ENCODE data around the gene CHPF2.

The CHPF2 gene

GRCh38 chr7:151232091-151232916 is at the start of gene CHPF2:
TSS of gene CHPF2 (plus strand) at chr7:151232483. CDS start at chr7:151234012, 1,529 bp downstream.
- no peak for DNase-seq (ENCODE audit: low read depth)

GRCh38 chr7:151185762-151186639 is 46.3 kb upstream of the CHPF2 start:
- DNase-seq (ENCODE audit: low read depth): no peak

GRCh38 chr7:151186640-151187408 is 45.5 kb upstream of the CHPF2 start, which contains the start of gene ASB10:
TSS of gene ASB10 (minus strand) at chr7:151187250. CDS start at chr7:151187130, 120 bp downstream.
- DNase-seq (ENCODE audit: low read depth): no peak

- no peak for DNase-seq (ENCODE audit: low read depth)
Measured at GRCh38 chr7:151187409-151188251, 44.7 kb upstream of the CHPF2 start.

- no peak for DNase-seq (ENCODE audit: low read depth)
Measured at GRCh38 chr7:151188252-151188542, 44.1 kb upstream of the CHPF2 start.

GRCh38 chr7:151189038-151189437 is 43.2 kb upstream of the CHPF2 start:
- DNase-seq (ENCODE audit: low read depth): no peak

GRCh38 chr7:151191544-151191943 is 40.7 kb upstream of the CHPF2 start:
- DNase-seq (ENCODE audit: low read depth): no peak

- no peak for DNase-seq (ENCODE audit: low read depth)
Measured at GRCh38 chr7:151192002-151192539, 40.2 kb upstream of the CHPF2 start.

- DNase-seq (ENCODE audit: low read depth): no peak
Measured at GRCh38 chr7:151193203-151193978, 38.9 kb upstream of the CHPF2 start.

- DNase-seq (ENCODE audit: low read depth): no peak
Measured at GRCh38 chr7:151194188-151194587, 38.1 kb upstream of the CHPF2 start.

- DNase-seq (ENCODE audit: low read depth): no peak
Measured at GRCh38 chr7:151195616-151196450, 36.5 kb upstream of the CHPF2 start.

- no peak for DNase-seq (ENCODE audit: low read depth)
Measured at GRCh38 chr7:151197932-151198331, 34.4 kb upstream of the CHPF2 start.

- no peak for DNase-seq (ENCODE audit: low read depth)
Measured at GRCh38 chr7:151198945-151199848, 33.1 kb upstream of the CHPF2 start.

- DNase-seq (ENCODE audit: low read depth): no peak
Measured at GRCh38 chr7:151201344-151201743, 30.9 kb upstream of the CHPF2 start.

- no peak for DNase-seq (ENCODE audit: low read depth)
Measured at GRCh38 chr7:151201751-151202150, 30.5 kb upstream of the CHPF2 start.

GRCh38 chr7:151202836-151203235 is 29.4 kb upstream of the CHPF2 start:
- no peak for DNase-seq (ENCODE audit: low read depth)

- DNase-seq (ENCODE audit: low read depth): no peak
Measured at GRCh38 chr7:151204383-151205032, 27.8 kb upstream of the CHPF2 start.

- no peak for DNase-seq (ENCODE audit: low read depth)
Measured at GRCh38 chr7:151205730-151206129, 26.6 kb upstream of the CHPF2 start.
